H1 (cell line): ENCODE measurements around the gene PPIF. TPM values are rescaled to one million over a fixed set of nuclear protein-coding genes. Genes with fewer than 3 reads are reported as not detected.
A peak's percentile ranks its signal among the peaks of the same experiment; 100 is the strongest.

Experiments used
- CTCF ChIA-PET: fragments of 300-600 bp; sonication (Branson Sonifier 250); formaldehyde crosslinking; loops from one replicate; lab custom pipeline; 2021; ENCODE audit not compliant: partially characterized antibody; lab: Charles Lee
- POLR2A ChIA-PET: fragments of 300-600 bp; sonication (Branson Sonifier 250); formaldehyde crosslinking; loops from one replicate; lab custom pipeline; 2021; ENCODE audit warnings: inconsistent platforms; ENCODE audit not compliant: partially characterized antibody; lab: Charles Lee
- DNase-seq, 2 experiments: peaks; one replicate each; pipeline versions ENCODE4 v3.0.0 to v3.0.0-alpha.2; 2010 to 2022; ENCODE audit warnings: low spot score in 2 of 2, low read depth in 1 of 2, mixed read lengths in 1 of 2
- FAIRE-seq: peaks from 2 replicates; lab custom pipeline; 2011; peaks lifted over from hg19 to GRCh38; lab: Jason Lieb, UNC
- H2AFZ ChIP-seq: 2 replicates; pipeline ENCODE4 v1.8.1; 2012; ENCODE audit warnings: low read length, inconsistent platforms
- H2AK5ac ChIP-seq: 2 replicates; pipeline ENCODE4 v1.6.1; 2013; ENCODE audit warnings: low read depth, low read length
- H2BK120ac ChIP-seq: replicated peaks from 2 replicates; pipeline ENCODE3; 2013; ENCODE audit warnings: low read depth, low read length, inconsistent platforms
- H2BK12ac ChIP-seq: 2 replicates; pipeline ENCODE4 v1.6.1; 2013; ENCODE audit warnings: low read depth, low read length
- H2BK15ac ChIP-seq: 2 replicates; pipeline ENCODE4 v1.6.1; 2013; ENCODE audit warnings: low read length
- H2BK20ac ChIP-seq: 2 replicates; pipeline ENCODE4 v1.6.1; 2013; ENCODE audit warnings: low read length
- H2BK5ac ChIP-seq: 2 replicates; pipeline ENCODE4 v1.6.1; 2013; ENCODE audit warnings: low read depth, low read length
- H3K14ac ChIP-seq: 2 replicates; pipeline ENCODE4 v1.6.1; 2013; ENCODE audit warnings: inconsistent platforms; ENCODE audit not compliant: insufficient read length
- H3K18ac ChIP-seq: 2 replicates; pipeline ENCODE4 v1.6.1; 2013; ENCODE audit warnings: low read length; ENCODE audit errors: extremely low read depth
- H3K23ac ChIP-seq: 2 replicates; pipeline ENCODE4 v1.6.1; 2013; ENCODE audit warnings: inconsistent platforms; ENCODE audit not compliant: insufficient read length
- H3K23me2 ChIP-seq: 2 replicates; pipeline ENCODE4 v1.6.1; 2013; ENCODE audit warnings: low read depth, low read length
- H3K27ac ChIP-seq: 2 replicates; pipeline ENCODE4 v1.6.1; 2011; ENCODE audit warnings: low read depth, low read length, inconsistent platforms
- H3K27me3 ChIP-seq, 4 experiments: replicated peaks in 1 of 4; 1 replicate in 1 of 4; 2 replicates in 3 of 4; pipeline versions ENCODE4 v1.6.1 to v1.8.1; 2011 to 2013; ENCODE audit warnings: low read length in 3 of 4, mild to moderate bottlenecking in 3 of 4, inconsistent platforms in 2 of 4, mixed read lengths in 2 of 4, moderate library complexity in 1 of 4; ENCODE audit not compliant: control insufficient read depth in 3 of 4, insufficient read depth in 3 of 4; ENCODE audit errors: extremely low read depth in 1 of 4
- H3K36me3 ChIP-seq, 4 experiments: 2 replicates each; pipeline versions ENCODE4 v1.6.1 to v1.8.1; 2011 to 2013; ENCODE audit warnings: mild to moderate bottlenecking in 4 of 4, low read length in 3 of 4, moderate library complexity in 2 of 4, control low read depth in 1 of 4, inconsistent platforms in 1 of 4; ENCODE audit not compliant: insufficient read depth in 4 of 4, control insufficient read depth in 2 of 4
- H3K4ac ChIP-seq: replicated peaks from 2 replicates; pipeline ENCODE3; 2013; ENCODE audit warnings: low read length, low read depth, mixed read lengths, inconsistent platforms; ENCODE audit not compliant: insufficient read length
- H3K4me1 ChIP-seq, 4 experiments: replicated peaks in 1 of 4; 1 replicate in 1 of 4; 2 replicates in 3 of 4; pipeline versions ENCODE4 v1.6.1 to v1.8.1; 2011 to 2013; ENCODE audit warnings: low read length in 3 of 4, inconsistent platforms in 2 of 4, mixed read lengths in 1 of 4; ENCODE audit not compliant: insufficient read depth in 4 of 4, control insufficient read depth in 3 of 4
- H3K4me2 ChIP-seq, 2 experiments: 2 replicates each; pipeline versions ENCODE4 v1.6.1 to v1.8.1; 2011 to 2013; ENCODE audit warnings: low read depth in 2 of 2, low read length in 2 of 2, control low read depth in 1 of 2, inconsistent platforms in 1 of 2, mild to moderate bottlenecking in 1 of 2; ENCODE audit not compliant: insufficient read depth in 1 of 2
- H3K4me3 ChIP-seq, 4 experiments: fragments of 200-600, 300-600 bp in 1 of 4; sonication (generic), shearing (Covaris generic), sonication (Bioruptor Twin) in 1 of 4; 2 replicates each; pipeline versions ENCODE4 v1.5.1 to v1.8.1; 2011 to 2016; ENCODE audit warnings: low read length in 4 of 4, low read depth in 3 of 4, control low read depth in 2 of 4, inconsistent platforms in 2 of 4, mild to moderate bottlenecking in 2 of 4, mixed read lengths in 1 of 4, moderate library complexity in 1 of 4; ENCODE audit not compliant: insufficient read depth in 2 of 4; ENCODE audit errors: extremely low read depth in 1 of 4
- H3K56ac ChIP-seq: replicated peaks from 2 replicates; pipeline ENCODE3; 2013; ENCODE audit warnings: low read depth, mild to moderate bottlenecking, mixed read lengths, low read length, inconsistent platforms; ENCODE audit not compliant: insufficient read length
- H3K79me1 ChIP-seq: 2 replicates; pipeline ENCODE4 v1.6.1; 2013; ENCODE audit warnings: low read depth, low read length, control low read depth
- H3K79me2 ChIP-seq, 2 experiments: 2 replicates each; pipeline versions ENCODE4 v1.6.1 to v1.8.1; 2012 to 2013; ENCODE audit warnings: low read length in 2 of 2, mild to moderate bottlenecking in 2 of 2, inconsistent platforms in 1 of 2; ENCODE audit not compliant: insufficient read depth in 2 of 2, control insufficient read depth in 1 of 2
- H3K9ac ChIP-seq, 4 experiments: replicated peaks in 1 of 4; 1 replicate in 1 of 4; 2 replicates in 3 of 4; pipeline versions ENCODE4 v1.6.1 to v1.8.1; 2011 to 2013; ENCODE audit warnings: low read depth in 3 of 4, low read length in 3 of 4, control low read depth in 2 of 4, mild to moderate bottlenecking in 2 of 4, moderate library complexity in 2 of 4, inconsistent platforms in 1 of 4; ENCODE audit errors: extremely low read depth in 1 of 4
- H3K9me3 ChIP-seq, 2 experiments: 2 replicates each; pipeline versions ENCODE4 v1.6.1 to v1.8.1; 2012 to 2013; ENCODE audit warnings: mild to moderate bottlenecking in 2 of 2, moderate library complexity in 2 of 2, control low read depth in 1 of 2, inconsistent platforms in 1 of 2, low read depth in 1 of 2, low read length in 1 of 2, mixed read lengths in 1 of 2; ENCODE audit not compliant: insufficient read depth in 2 of 2
- H4K20me1 ChIP-seq, 2 experiments: replicated peaks in 1 of 2; 2 replicates each; pipeline versions ENCODE3 to v1.8.1; 2011 to 2013; ENCODE audit warnings: inconsistent platforms in 2 of 2, low read length in 2 of 2, mild to moderate bottlenecking in 1 of 2; ENCODE audit not compliant: insufficient read depth in 2 of 2, control insufficient read depth in 1 of 2
- H4K5ac ChIP-seq: 2 replicates; pipeline ENCODE4 v1.6.1; 2013; ENCODE audit warnings: low read length, low read depth, mixed read lengths, inconsistent platforms; ENCODE audit not compliant: insufficient read length
- H4K8ac ChIP-seq: 2 replicates; pipeline ENCODE4 v1.8.0; 2013; ENCODE audit warnings: mild to moderate bottlenecking, moderate library complexity, low read length, inconsistent platforms; ENCODE audit not compliant: insufficient read depth; ENCODE audit errors: extremely low read depth
- H4K91ac ChIP-seq: replicated peaks from 2 replicates; pipeline ENCODE3; 2013; ENCODE audit warnings: low read length, mixed read lengths, inconsistent platforms; ENCODE audit not compliant: insufficient read length
- BACH1 ChIP-seq: IDR thresholded peaks from 2 replicates; pipeline ENCODE4 v1.6.1; 2012; ENCODE audit warnings: low read length, improper control_type of control experiment
- CBX8 ChIP-seq: fragments of 300-800, 300-1000 bp; sonication (generic); IDR thresholded peaks from 2 replicates; pipeline ENCODE4 v1.7.1; 2016; ENCODE audit warnings: low read depth, low read length, borderline replicate concordance
- EGR1 ChIP-seq: IDR thresholded peaks from 2 replicates; pipeline ENCODE4 v1.6.1; 2011; ENCODE audit warnings: low read depth, low read length, borderline replicate concordance
- GTF2F1 ChIP-seq: IDR thresholded peaks from 2 replicates; pipeline ENCODE4 v1.6.1; 2012; ENCODE audit warnings: low read depth, low read length, improper control_type of control experiment, borderline replicate concordance
- JUN ChIP-seq: IDR thresholded peaks from 2 replicates; pipeline ENCODE4 v1.6.1; 2011; ENCODE audit warnings: low read depth, mild to moderate bottlenecking, improper control_type of control experiment, low read length
- KDM1A ChIP-seq: fragments of 200-600, 300-600 bp; sonication (generic); IDR thresholded peaks from 2 replicates; pipeline ENCODE4 v1.7.1; 2016; ENCODE audit warnings: mild to moderate bottlenecking, low read length, borderline replicate concordance
- POLR2A ChIP-seq, 2 experiments: IDR thresholded peaks; 1 replicate in 1 of 2; 2 replicates in 1 of 2; pipeline ENCODE4 v1.6.1; 2011; ENCODE audit warnings: low read depth in 2 of 2, low read length in 2 of 2, mild to moderate bottlenecking in 2 of 2; ENCODE audit errors: control extremely low read depth in 1 of 2
- SAP30 ChIP-seq: fragments of 300-600 bp; sonication (generic); IDR thresholded peaks from 2 replicates; pipeline ENCODE4 v1.7.1; 2012; ENCODE audit warnings: low read length, moderate library complexity, mild to moderate bottlenecking, inconsistent platforms; ENCODE audit not compliant: insufficient read depth, insufficient replicate concordance
- SIX5 ChIP-seq: IDR thresholded peaks from 2 replicates; pipeline ENCODE4 v1.6.1; 2011; ENCODE audit warnings: mild to moderate bottlenecking, low read depth, low read length
- SP4 ChIP-seq: IDR thresholded peaks from 2 replicates; pipeline ENCODE4 v1.6.1; 2012; ENCODE audit warnings: low read length, inconsistent platforms
- SUZ12 ChIP-seq: fragments of 200-600 bp; sonication (generic); IDR thresholded peaks from 2 replicates; pipeline ENCODE4 v1.6.1; 2012; ENCODE audit warnings: mild to moderate bottlenecking, inconsistent platforms, low read length, moderate library complexity, mixed read lengths
- ZNF274 ChIP-seq: IDR thresholded peaks from 2 replicates; pipeline ENCODE4 v1.7.0; 2012; ENCODE audit warnings: low read length, borderline replicate concordance; ENCODE audit errors: extremely low read depth
- WGBS, 2 experiments: shearing (Covaris generic) in 1 of 2; methylation state at CpG; one replicate each; pipeline versions ENCODE4 v1.1.6 to v1.1.7; 2013 to 2015; ENCODE audit warnings: low lambda C conversion rate in 2 of 2, mixed read lengths in 2 of 2, inconsistent platforms in 1 of 2, low coverage in 1 of 2, missing lambda C conversion rate in 1 of 2; ENCODE audit not compliant: insufficient replicate concordance in 2 of 2, insufficient coverage in 1 of 2, insufficient read length in 1 of 2; ENCODE audit errors: extremely low coverage in 1 of 2, missing lambda C conversion rate in 1 of 2; 5-methylcytosine and 5-hydroxymethylcytosine counted together
- polyA plus RNA-seq, 7 experiments: library from polyadenylated mRNA; depleted of rRNA in 3 of 7; stranded (reverse) in 5 of 7; unstranded in 2 of 7; fragments of >200 nt in 5 of 7; fragments of 200-250 nt in 2 of 7; gene quantifications; 1 replicate in 5 of 7; 2 replicates in 1 of 7; 4 replicates in 1 of 7; pipeline versions ENCODE4 v1.2.1 to v1.2.3, GENCODE V29; 2011 to 2013; ENCODE audit warnings: missing spikeins in 2 of 7, mixed read lengths in 2 of 7
- total RNA-seq: library from RNA; stranded (reverse); fragmentation: NEBNext Ultra II Directional; extraction: Animal tissue kit (Norgen Biotek cat#: 25700); gene quantifications from 2 replicates; pipeline ENCODE4 v1.2.1, GENCODE V29; 2021

PPIF gene
- total and polyA plus RNA-seq, 2 of the 8 experiments (the other 6 are each of a cell fraction or from before 2014, with no cell fraction given) = 70.2 to 77.6 TPM

DNA sequence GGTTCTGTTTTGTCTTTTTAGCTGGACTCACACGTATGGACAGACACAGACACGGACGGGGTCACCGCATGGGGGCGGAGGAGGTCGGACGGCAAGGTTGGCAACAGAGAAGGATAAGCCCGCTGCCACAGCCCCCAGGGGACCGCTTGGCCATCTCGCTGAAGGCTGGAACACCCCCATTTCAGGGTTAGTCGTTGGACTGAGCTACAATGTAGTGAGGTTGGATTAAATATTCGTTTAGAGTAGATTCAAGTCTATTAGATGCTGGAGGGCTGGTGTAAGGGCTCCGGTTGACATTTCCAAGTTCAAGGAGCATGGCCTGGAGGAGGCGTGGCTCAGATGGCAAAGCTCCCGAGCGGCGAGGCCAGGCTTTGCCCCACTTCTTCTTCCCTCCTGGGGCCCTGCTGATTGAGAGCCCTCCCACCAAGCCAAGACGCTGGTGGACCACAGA lies 35.2 kb downstream of the PPIF start:
- WGBS, 2 experiments = 86% methylated on average over 18 of the region's 18 CpGs; no CpG with 5 or more reads in 1 of the 2 experiments
- H3K79me1 ChIP-seq = no peaks in the 10 kb centered on the region; the same call in 1 of the 2 replicates
- H3K79me2 ChIP-seq = no peaks in the 10 kb centered on the region
- H3K36me3 ChIP-seq = no peaks in the 10 kb centered on the region
- no peak overlapping the region for H3K56ac ChIP-seq
- ChIA-PET POLR2A (interaction anchor here (1.4 to 1.6 kb wide), 2 partner anchors 16 to 24 kb away, joined by 4 read pairs; no protein-coding TSS in a partner anchor), CTCF (interaction anchor here (0.5 to 3.0 kb wide), 10 partner anchors 8 to 811 kb away, joined by 3 to 23 read pairs (median 5); no protein-coding TSS in a partner anchor)
- H2BK120ac ChIP-seq = no peak overlapping the region
- H3K4me3 ChIP-seq = no peak overlapping the region
- H3K23ac ChIP-seq = no peak overlapping the region
- H2BK20ac ChIP-seq = no peak overlapping the region
- no peak overlapping the region for H2BK12ac ChIP-seq
- no peak overlapping the region for H2AK5ac ChIP-seq
- H4K8ac ChIP-seq = no peak overlapping the region
- no peak overlapping the region for H4K91ac ChIP-seq
- no peak overlapping the region for H4K5ac ChIP-seq
- H3K23me2 ChIP-seq = peaks cover 5% of the 10 kb centered on the region; the same call in 1 of the 2 replicates
- no peak for FAIRE-seq
- no peaks in the 10 kb centered on the region for H3K9me3 ChIP-seq
- H3K27ac ChIP-seq = no peak overlapping the region
- no peak overlapping the region for H3K18ac ChIP-seq
- H3K4me2 ChIP-seq = no peak overlapping the region
- no peak overlapping the region for H3K9ac ChIP-seq
- H3K4ac ChIP-seq = no peak overlapping the region
- no peaks in the 10 kb centered on the region; a peak in 1 of 7 replicates for H3K27me3 ChIP-seq
- no peak overlapping the region for H3K14ac ChIP-seq
- no peak overlapping the region for H2BK15ac ChIP-seq
- H2AFZ ChIP-seq = no peak overlapping the region
- H3K4me1 ChIP-seq = peaks cover 0 to 6% (median 1%) of the 10 kb centered on the region in 4 experiments; a peak in 2 of 7 replicates
- peak in 1 of 2 experiments; percentile 45 for DNase-seq
- no peak for TF ChIP-seq SIX5
- no peak for TF ChIP-seq CBX8
- TF ChIP-seq GTF2F1 = no peak
- no peak for TF ChIP-seq SP4
- no peak for TF ChIP-seq POLR2A (IDR thresholded peaks at IDR 0.05; ENCODE audit: control extremely low read depth in 1 of 2, low read depth in 2 of 2, low read length in 2 of 2)
- TF ChIP-seq SAP30 = no peak
- no peak for TF ChIP-seq BACH1
- TF ChIP-seq ZNF274 = no peak
- TF ChIP-seq EGR1 = no peak
- TF ChIP-seq KDM1A = no peak
- no peak for TF ChIP-seq JUN
- TF ChIP-seq SUZ12 = no peak
- H4K20me1 ChIP-seq = peaks cover 0 to 7% of the 10 kb centered on the region in 2 experiments
- H2BK5ac ChIP-seq = no peak overlapping the region
